ENCODE measurements around the gene RHEX.
"Not testable (repeated sequence)": the region's sequence is repeated elsewhere in the genome, so short reads cannot be mapped to it uniquely, and the experiment has no call there.

The RHEX gene, protein sequence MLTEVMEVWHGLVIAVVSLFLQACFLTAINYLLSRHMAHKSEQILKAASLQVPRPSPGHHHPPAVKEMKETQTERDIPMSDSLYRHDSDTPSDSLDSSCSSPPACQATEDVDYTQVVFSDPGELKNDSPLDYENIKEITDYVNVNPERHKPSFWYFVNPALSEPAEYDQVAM

DNA sequence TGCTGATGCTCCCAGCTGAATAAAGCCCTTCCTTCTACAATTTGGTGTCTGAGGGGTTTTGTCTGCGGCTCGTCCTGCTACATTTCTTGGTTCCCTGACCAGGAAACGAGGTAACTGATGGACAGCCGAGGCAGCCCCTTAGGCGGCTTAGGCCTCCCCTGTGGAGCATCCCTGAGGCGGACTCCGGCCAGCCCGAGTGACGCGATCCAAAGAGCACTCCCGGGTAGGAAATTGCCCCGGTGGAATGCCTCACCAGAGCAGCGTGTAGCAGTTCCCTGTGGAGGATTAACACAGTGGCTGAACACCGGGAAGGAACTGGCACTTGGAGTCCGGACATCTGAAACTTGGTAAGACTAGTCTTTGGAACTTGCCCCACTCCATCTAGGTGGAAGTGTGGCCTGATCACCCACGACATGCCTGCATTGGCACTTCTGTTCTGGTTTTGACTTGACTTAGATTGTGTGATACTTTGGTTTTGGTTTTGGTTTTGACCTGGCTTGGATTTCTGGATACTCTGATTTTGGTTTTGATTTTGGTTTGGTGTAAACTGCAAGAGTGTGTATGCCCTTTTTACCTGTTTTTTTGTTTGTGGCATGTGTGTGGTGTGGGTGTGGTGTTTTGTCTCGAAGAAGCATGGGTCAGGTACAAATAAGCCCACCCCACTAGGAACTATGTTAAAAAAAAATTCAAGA, at the start of gene RHEX:
RHEX (plus strand) TSS at position 255 of the 692 bp plus-strand sequence. CDS start 44,656 bp downstream, outside the sequence.
- DNase-seq; H3K9me3 Mint-ChIP-seq; H3K4me3 Mint-ChIP-seq; H3K36me3 Mint-ChIP-seq (ENCODE audit: low read depth); H3K27ac Mint-ChIP-seq: not testable (repeated sequence)
- Mint-ChIP-seq H3K4me1 (peaks cover 13% of the 10 kb centered on the region), H3K27me3 (ENCODE audit: low read depth, poor library complexity) (peaks cover 14% of the 10 kb centered on the region)

DNA sequence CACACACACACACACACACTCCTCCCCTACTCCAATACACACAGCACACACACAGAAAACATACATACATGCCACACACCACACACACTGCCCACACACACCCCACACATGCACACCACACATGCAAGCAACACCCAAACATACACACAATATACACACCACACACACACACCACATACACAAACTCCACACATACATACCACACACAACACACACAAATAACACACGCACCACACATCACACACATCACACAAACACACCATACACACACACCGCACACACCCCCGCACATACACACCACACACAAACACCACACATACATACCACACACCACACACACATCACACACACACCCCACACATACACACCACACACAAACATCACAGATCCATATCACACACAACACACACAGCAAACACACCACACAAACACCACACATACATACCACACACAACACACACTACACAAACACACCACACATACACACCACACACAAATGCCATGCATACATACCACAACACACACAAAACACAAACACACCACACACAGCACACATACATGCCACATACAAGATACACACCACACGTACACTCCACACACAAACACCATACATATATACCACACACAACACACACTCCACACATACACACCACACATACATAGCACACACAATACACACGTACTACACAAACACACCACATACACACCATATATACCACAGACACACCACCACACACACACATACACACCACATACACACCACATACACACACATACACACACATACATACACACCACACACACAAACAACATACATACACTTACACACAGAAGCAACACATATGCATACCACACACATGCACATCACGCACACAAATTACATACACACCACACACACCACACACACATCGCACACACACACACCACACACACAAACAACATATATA, 48.8 kb upstream of the RHEX start:
- TF ChIP-seq, protein P1, sequence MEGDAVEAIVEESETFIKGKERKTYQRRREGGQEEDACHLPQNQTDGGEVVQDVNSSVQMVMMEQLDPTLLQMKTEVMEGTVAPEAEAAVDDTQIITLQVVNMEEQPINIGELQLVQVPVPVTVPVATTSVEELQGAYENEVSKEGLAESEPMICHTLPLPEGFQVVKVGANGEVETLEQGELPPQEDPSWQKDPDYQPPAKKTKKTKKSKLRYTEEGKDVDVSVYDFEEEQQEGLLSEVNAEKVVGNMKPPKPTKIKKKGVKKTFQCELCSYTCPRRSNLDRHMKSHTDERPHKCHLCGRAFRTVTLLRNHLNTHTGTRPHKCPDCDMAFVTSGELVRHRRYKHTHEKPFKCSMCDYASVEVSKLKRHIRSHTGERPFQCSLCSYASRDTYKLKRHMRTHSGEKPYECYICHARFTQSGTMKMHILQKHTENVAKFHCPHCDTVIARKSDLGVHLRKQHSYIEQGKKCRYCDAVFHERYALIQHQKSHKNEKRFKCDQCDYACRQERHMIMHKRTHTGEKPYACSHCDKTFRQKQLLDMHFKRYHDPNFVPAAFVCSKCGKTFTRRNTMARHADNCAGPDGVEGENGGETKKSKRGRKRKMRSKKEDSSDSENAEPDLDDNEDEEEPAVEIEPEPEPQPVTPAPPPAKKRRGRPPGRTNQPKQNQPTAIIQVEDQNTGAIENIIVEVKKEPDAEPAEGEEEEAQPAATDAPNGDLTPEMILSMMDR (IDR thresholded peaks at IDR 0.05), result no peak
- H3K27me3 Mint-ChIP-seq (ENCODE audit: low read depth, poor library complexity), result no peaks in the 10 kb centered on the region
- no peaks in the 10 kb centered on the region for H3K36me3 Mint-ChIP-seq (ENCODE audit: low read depth)
- DNase-seq, result no peak
- H3K27ac Mint-ChIP-seq, result peak overlapping the region; percentile 46
- peaks cover 5% of the 10 kb centered on the region for H3K9me3 Mint-ChIP-seq
- no peak overlapping the region for H3K4me3 Mint-ChIP-seq
- H3K4me1 Mint-ChIP-seq, result peaks cover 34% of the 10 kb centered on the region

DNA sequence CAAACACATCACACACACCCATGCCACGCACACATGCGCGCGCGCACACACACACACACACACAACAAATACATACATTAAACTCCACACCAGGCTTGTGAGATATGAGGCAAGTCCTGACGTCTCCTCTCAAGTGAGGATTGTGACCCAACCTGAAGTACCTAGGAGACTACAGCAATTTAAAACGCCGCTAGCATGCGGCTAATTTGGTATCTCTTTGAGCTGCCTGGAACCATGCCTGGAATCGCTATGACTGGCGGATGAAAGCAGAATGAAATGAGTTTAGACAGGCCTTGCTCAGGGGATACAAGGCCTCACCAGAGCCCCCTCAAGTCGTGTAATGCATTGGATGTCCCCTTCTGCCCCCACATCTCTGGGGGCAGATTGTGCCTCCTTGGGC, 48.1 kb upstream of the RHEX start:
- TF ChIP-seq, protein P1 (IDR thresholded peaks at IDR 0.05), result no peak
- Mint-ChIP-seq H3K36me3 (ENCODE audit: low read depth) (no peaks in the 10 kb centered on the region), H3K27ac (no peak overlapping the region), H3K9me3 (peaks cover 2% of the 10 kb centered on the region), H3K4me3 (no peak overlapping the region), H3K27me3 (ENCODE audit: low read depth, poor library complexity) (no peaks in the 10 kb centered on the region), H3K4me1 (peaks cover 40% of the 10 kb centered on the region)
- DNase-seq, result no peak

DNA sequence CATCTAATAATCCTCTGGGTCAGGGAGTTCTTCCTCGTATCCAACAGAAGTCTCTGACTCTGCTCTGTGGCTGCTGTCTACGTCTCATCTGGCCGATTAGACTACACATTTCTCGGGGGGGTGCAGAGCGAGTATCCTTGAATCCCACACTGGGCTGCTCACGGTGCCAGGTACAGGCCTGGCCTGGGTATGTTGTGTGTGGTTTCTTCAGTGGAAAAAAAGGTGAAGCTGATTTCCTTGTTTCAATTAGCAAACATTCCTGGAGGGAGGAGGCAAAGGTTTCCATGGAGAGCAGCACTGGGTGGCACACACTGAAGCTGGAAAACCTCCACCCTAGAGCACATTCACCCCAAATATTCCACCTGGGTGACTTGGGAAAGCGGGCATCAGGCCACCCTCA, 47.7 kb upstream of the RHEX start:
- no peaks in the 10 kb centered on the region for H3K27me3 Mint-ChIP-seq (ENCODE audit: low read depth, poor library complexity)

DNA sequence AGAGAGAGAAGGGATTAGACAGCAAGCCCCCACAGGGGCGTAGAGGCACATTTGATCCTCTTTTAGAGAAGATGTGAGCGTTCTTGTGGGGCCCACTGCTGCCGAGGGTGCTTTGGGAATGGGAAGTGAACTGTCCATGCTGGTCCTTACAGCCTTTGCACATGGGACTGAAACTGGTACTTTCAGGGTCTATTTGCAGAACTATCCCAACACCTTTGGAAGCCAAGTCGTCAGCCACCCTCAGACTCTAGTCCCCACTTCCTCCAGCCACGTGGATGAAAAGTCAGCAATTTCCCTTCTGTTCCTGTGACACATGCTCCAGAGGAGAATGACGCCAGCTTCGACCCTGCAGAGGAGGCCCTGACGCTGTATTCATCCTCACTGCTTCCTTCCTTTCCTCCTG, 47.2 kb upstream of the RHEX start:
- DNase-seq, result no peak
- H3K9me3 Mint-ChIP-seq, result no peaks in the 10 kb centered on the region
- TF ChIP-seq, protein P1 (IDR thresholded peaks at IDR 0.05), result no peak
- H3K4me1 Mint-ChIP-seq, result peaks cover 44% of the 10 kb centered on the region
- no peaks in the 10 kb centered on the region for H3K36me3 Mint-ChIP-seq (ENCODE audit: low read depth)
- H3K4me3 Mint-ChIP-seq, result no peak overlapping the region
- H3K27ac Mint-ChIP-seq, result no peak overlapping the region
- peaks cover 1% of the 10 kb centered on the region for H3K27me3 Mint-ChIP-seq (ENCODE audit: low read depth, poor library complexity)

More for the DNA sequence above, 47.7 kb upstream of the RHEX start:
- H3K9me3 Mint-ChIP-seq, result no peaks in the 10 kb centered on the region
- TF ChIP-seq, protein P1 (IDR thresholded peaks at IDR 0.05), result no peak
- no peak overlapping the region for H3K4me3 Mint-ChIP-seq
- H3K4me1 Mint-ChIP-seq, result peaks cover 44% of the 10 kb centered on the region
- H3K36me3 Mint-ChIP-seq (ENCODE audit: low read depth), result no peaks in the 10 kb centered on the region
- no peak for DNase-seq
- H3K27ac Mint-ChIP-seq, result no peak overlapping the region

DNA sequence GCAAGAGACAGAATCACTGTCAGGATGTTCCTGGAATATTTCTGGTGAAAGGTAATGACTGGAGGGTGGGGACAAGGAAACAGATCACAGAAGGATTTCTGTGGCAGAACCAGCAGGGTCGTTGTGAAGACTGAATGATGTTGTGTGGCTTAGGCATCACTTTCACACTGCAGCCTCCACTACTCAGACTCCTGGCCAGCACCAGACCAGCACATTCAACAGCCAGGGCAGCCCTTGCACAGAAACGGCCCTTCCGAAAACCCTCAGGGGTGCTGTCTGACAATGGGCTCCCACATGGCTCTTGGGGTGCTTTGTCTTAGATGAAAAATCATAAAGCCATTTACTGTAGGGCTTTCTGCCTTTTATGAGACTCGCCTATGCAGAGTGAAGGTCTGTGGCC, 46.0 kb upstream of the RHEX start:
- H3K27ac Mint-ChIP-seq, result no peak overlapping the region
- H3K27me3 Mint-ChIP-seq (ENCODE audit: low read depth, poor library complexity), result peaks cover 4% of the 10 kb centered on the region
- H3K4me3 Mint-ChIP-seq, result no peak overlapping the region
- no peaks in the 10 kb centered on the region for H3K36me3 Mint-ChIP-seq (ENCODE audit: low read depth)
- TF ChIP-seq, protein P1 (IDR thresholded peaks at IDR 0.05), result no peak
- no peak for DNase-seq
- no peaks in the 10 kb centered on the region for H3K9me3 Mint-ChIP-seq
- H3K4me1 Mint-ChIP-seq, result peaks cover 46% of the 10 kb centered on the region
